Panc1 (cell line): ENCODE measurements around the gene CASP12. TPM values are rescaled to one million over a fixed set of nuclear protein-coding genes. Genes with fewer than 3 reads are reported as not detected.
A peak's percentile ranks its signal among the peaks of the same experiment; 100 is the strongest.

ENCODE experiments used
- ATAC-seq: fragments of 200-7000 bp; cut with Tn5 transposase; 2 replicates; pipeline ENCODE4 v1.9.1; 2020; ENCODE audit warnings: mild to moderate bottlenecking, moderate library complexity
- Bru-seq: library from RNA; stranded (reverse); fragments of 400-500 nt; gene quantifications from one replicate; lab custom pipeline; 2021; lab: Mats Ljungman, UMichigan
- BruChase-seq, 2 experiments: library from RNA; stranded (reverse); fragments of 400-500 nt; gene quantifications; one replicate each; lab custom pipeline; 2021; lab: Mats Ljungman, UMichigan
- BruUV-seq: library from RNA; stranded (reverse); fragments of 400-500 nt; replicated peaks from 2 replicates; lab custom pipeline; 2021; lab: Mats Ljungman, UMichigan
- CTCF ChIA-PET: fragments of 300-600 bp; sonication (Branson Sonifier 250); formaldehyde crosslinking; loops from one replicate; lab custom pipeline; 2022; ENCODE audit warnings: antibody characterized with exemption; lab: Charles Lee
- POLR2A ChIA-PET: fragments of 300-600 bp; sonication (Branson Sonifier 250); formaldehyde crosslinking; loops from one replicate; lab custom pipeline; 2022; ENCODE audit warnings: antibody characterized with exemption; lab: Charles Lee
- DNase-seq: peaks from one replicate; pipeline ENCODE4 v3.0.0-alpha.2; 2010; ENCODE audit warnings: low read depth, low spot score
- H3K27ac ChIP-seq: 2 replicates; pipeline ENCODE4 v1.5.1; 2011; ENCODE audit warnings: mild to moderate bottlenecking, low read length, inconsistent platforms
- H3K27me3 ChIP-seq: fragments of 200-500 bp; sonication (Bioruptor generic); 2 replicates; pipeline ENCODE4 v1.6.0; 2014; ENCODE audit warnings: low read length, inconsistent platforms; ENCODE audit not compliant: control insufficient read depth, insufficient read depth
- H3K36me3 ChIP-seq: fragments of 200-500 bp; sonication (Bioruptor generic); 2 replicates; pipeline ENCODE4 v1.5.1; 2014; ENCODE audit warnings: inconsistent platforms, mild to moderate bottlenecking, low read length, moderate library complexity; ENCODE audit not compliant: control insufficient read depth, insufficient read depth
- H3K4me1 ChIP-seq: 2 replicates; pipeline ENCODE4 v1.5.1; 2011; ENCODE audit warnings: inconsistent platforms, mild to moderate bottlenecking, low read length, moderate library complexity; ENCODE audit not compliant: control insufficient read depth, insufficient read depth
- H3K4me3 ChIP-seq, 2 experiments: 2 replicates each; pipeline ENCODE4 v1.5.1; 2011 to 2012; ENCODE audit warnings: low read depth in 2 of 2, low read length in 2 of 2, mild to moderate bottlenecking in 2 of 2, inconsistent platforms in 1 of 2, moderate library complexity in 1 of 2
- H3K9me3 ChIP-seq: fragments of 200-500 bp; sonication (Bioruptor generic); 2 replicates; pipeline ENCODE4 v1.5.1; 2014; ENCODE audit warnings: low read depth, mild to moderate bottlenecking, inconsistent platforms, low read length, moderate library complexity; ENCODE audit not compliant: control insufficient read depth, insufficient read depth
- POLR2AphosphoS5 ChIP-seq: IDR thresholded peaks from 2 replicates; pipeline ENCODE4 v1.6.1; 2012; ENCODE audit warnings: mild to moderate bottlenecking, low read depth, low read length, moderate library complexity
- SIN3A ChIP-seq: IDR thresholded peaks from 2 replicates; pipeline ENCODE4 v1.6.1; 2012; ENCODE audit warnings: low read depth, mild to moderate bottlenecking, low read length, moderate library complexity, borderline replicate concordance; ENCODE audit not compliant: insufficient read depth
- TCF7L2 ChIP-seq: IDR thresholded peaks from 2 replicates; pipeline ENCODE4 v1.6.1; 2011; ENCODE audit warnings: mild to moderate bottlenecking, low read depth, low read length, inconsistent platforms
- in situ Hi-C: cut with HindIII; loops from 2 replicates; pipeline ENCODE4 v1.10.0; 2016; ENCODE audit warnings: low sequenced_read_pairs, low pct_unique_long_range_greater_than_20kb
- intact Hi-C: fragments of 100-400 bp; cut with micrococcal nuclease; formaldehyde crosslinking; loops from one replicate; pipeline ENCODE4 v1.10.0; 2022; ENCODE audit not compliant: unreplicated experiment
- long read RNA-seq: library from polyadenylated mRNA; unstranded; transcript quantifications from one replicate; pipeline ENCODE4 v2.0.0, GENCODE V29; 2021; ENCODE audit not compliant: unreplicated experiment
- polyA plus RNA-seq: library from polyadenylated mRNA; unstranded; fragments of >200 nt; gene quantifications from one replicate; pipeline ENCODE4 v1.2.1, GENCODE V29; 2012; ENCODE audit warnings: missing spikeins; ENCODE audit not compliant: insufficient read length
- total RNA-seq: library from RNA; stranded (reverse); gene quantifications from one replicate; pipeline ENCODE4 v1.2.1, GENCODE V29; 2021; ENCODE audit not compliant: unreplicated experiment
- TF ChIP-seq, protein P1 (sequence below): fragments of 450-650 bp; IDR thresholded peaks from 2 replicates; pipeline ENCODE4 v1.5.1; 2017; ENCODE audit warnings: mild to moderate bottlenecking
- TF ChIP-seq, protein P2 (sequence below), 2 experiments: IDR thresholded peaks; 2 replicates each; pipeline ENCODE4 v1.6.1; 2011 to 2012; ENCODE audit warnings: low read depth in 2 of 2, control low read depth in 1 of 2, low read length in 1 of 2, mild to moderate bottlenecking in 1 of 2, moderate library complexity in 1 of 2; ENCODE audit not compliant: insufficient read depth in 1 of 2

CASP12 gene
- total RNA-seq (not detected), Bru-seq, nascent RNA (not detected), BruChase-seq, experiment 1, labeled RNA remaining after a 2-hour chase (not detected), BruChase-seq, experiment 2, labeled RNA remaining after a 6-hour chase (not detected)
- not detected for polyA plus RNA-seq
- long read RNA-seq: 0 reads

DNA sequence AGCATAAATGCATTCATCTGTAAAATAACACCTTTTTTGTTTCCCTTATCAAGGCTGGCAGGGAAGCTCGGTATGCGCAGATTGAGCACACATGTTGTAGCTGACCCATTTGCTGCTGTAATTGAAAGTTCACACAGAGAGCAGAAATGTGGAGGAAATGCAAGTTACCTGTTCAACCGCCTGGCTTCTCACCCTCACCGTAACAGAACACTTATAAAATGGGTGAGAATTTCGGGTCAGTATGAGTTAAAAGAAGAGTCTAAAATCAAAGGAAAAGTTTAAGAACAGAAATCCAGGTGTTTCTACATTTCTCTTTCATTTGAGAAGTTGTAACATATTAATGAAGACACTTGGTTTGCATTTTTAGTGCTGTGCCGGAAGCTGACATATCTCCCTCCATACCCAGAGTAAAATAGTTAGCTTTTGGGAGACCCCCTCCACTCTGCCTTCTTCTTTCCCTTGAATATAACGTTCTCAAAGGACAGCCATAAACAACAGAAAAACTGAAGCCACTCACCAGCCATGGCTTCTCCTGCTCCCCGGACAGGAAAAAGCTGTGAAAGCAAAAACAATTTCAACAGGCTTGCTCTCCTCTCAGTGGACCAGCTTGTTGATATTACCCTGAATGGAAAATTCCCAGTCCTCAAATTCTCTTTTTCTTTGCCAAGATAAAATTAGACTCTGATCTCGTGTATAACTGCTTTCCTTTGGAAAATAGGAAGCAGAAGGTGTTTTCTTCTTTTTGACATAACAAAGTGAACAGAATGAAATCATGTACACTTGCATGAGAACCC lies at the start of gene CASP12:
Gene CASP12 (minus strand): TSS at position 570 of the 794 bp plus-strand sequence.
- intact Hi-C loops: no loop called here
- BruUV-seq: no TSS peak
- in situ Hi-C loops: no loop called here
- Histone ChIP-seq H3K36me3 (no peaks in the 10 kb centered on the region), H3K4me3 (no peak within 1 kb of the TSS), H3K27ac (no peak within 1 kb of the TSS), H3K9me3 (no peaks in the 10 kb centered on the region), H3K27me3 (no peaks in the 10 kb centered on the region), H3K4me1 (no peaks in the 10 kb centered on the region)
- no peak for DNase-seq
- TF ChIP-seq, protein P1, sequence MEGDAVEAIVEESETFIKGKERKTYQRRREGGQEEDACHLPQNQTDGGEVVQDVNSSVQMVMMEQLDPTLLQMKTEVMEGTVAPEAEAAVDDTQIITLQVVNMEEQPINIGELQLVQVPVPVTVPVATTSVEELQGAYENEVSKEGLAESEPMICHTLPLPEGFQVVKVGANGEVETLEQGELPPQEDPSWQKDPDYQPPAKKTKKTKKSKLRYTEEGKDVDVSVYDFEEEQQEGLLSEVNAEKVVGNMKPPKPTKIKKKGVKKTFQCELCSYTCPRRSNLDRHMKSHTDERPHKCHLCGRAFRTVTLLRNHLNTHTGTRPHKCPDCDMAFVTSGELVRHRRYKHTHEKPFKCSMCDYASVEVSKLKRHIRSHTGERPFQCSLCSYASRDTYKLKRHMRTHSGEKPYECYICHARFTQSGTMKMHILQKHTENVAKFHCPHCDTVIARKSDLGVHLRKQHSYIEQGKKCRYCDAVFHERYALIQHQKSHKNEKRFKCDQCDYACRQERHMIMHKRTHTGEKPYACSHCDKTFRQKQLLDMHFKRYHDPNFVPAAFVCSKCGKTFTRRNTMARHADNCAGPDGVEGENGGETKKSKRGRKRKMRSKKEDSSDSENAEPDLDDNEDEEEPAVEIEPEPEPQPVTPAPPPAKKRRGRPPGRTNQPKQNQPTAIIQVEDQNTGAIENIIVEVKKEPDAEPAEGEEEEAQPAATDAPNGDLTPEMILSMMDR: no peak
- TF ChIP-seq POLR2AphosphoS5: no peak
- TF ChIP-seq TCF7L2: no peak
- no peak for TF ChIP-seq SIN3A
- TF ChIP-seq, protein P2, sequence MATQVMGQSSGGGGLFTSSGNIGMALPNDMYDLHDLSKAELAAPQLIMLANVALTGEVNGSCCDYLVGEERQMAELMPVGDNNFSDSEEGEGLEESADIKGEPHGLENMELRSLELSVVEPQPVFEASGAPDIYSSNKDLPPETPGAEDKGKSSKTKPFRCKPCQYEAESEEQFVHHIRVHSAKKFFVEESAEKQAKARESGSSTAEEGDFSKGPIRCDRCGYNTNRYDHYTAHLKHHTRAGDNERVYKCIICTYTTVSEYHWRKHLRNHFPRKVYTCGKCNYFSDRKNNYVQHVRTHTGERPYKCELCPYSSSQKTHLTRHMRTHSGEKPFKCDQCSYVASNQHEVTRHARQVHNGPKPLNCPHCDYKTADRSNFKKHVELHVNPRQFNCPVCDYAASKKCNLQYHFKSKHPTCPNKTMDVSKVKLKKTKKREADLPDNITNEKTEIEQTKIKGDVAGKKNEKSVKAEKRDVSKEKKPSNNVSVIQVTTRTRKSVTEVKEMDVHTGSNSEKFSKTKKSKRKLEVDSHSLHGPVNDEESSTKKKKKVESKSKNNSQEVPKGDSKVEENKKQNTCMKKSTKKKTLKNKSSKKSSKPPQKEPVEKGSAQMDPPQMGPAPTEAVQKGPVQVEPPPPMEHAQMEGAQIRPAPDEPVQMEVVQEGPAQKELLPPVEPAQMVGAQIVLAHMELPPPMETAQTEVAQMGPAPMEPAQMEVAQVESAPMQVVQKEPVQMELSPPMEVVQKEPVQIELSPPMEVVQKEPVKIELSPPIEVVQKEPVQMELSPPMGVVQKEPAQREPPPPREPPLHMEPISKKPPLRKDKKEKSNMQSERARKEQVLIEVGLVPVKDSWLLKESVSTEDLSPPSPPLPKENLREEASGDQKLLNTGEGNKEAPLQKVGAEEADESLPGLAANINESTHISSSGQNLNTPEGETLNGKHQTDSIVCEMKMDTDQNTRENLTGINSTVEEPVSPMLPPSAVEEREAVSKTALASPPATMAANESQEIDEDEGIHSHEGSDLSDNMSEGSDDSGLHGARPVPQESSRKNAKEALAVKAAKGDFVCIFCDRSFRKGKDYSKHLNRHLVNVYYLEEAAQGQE (IDR thresholded peaks at IDR 0.05; ENCODE audit: insufficient read depth in 1 of 2, low read depth in 2 of 2, low read length in 1 of 2): no peak
- ATAC-seq: no peak
- ChIA-PET POLR2A (interaction anchor here (0.6 kb wide), 1 partner anchor 543 kb away, joined by 3 read pairs; no protein-coding TSS in a partner anchor), CTCF (no interaction called here)

DNA sequence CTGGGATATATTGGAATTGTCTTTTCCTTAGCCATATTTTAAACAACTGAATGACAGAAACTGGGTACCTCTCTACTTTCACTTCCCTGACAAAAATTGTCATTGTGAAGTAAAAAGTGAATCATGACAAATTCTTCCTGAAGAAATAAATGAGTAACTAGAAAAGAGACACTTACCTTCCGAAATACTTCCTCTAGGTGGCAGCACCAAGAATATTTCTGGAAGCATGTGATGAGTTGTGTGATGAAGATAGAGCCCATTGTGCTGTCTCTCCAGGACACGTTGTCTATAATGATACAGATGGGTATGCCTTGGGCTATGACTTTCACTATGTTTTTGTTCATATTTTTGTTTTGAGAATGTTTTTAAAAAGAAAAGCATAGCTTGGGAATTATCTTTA lies 48.6 kb upstream of the CASP12 start:
- Histone ChIP-seq H3K9me3 (no peaks in the 10 kb centered on the region), H3K27ac (no peak overlapping the region), H3K4me3 (no peak overlapping the region), H3K36me3 (no peaks in the 10 kb centered on the region), H3K4me1 (no peaks in the 10 kb centered on the region), H3K27me3 (no peaks in the 10 kb centered on the region)
- TF ChIP-seq, protein P1: peak; percentile 69; the same call in 1 of the 2 replicates
- TF ChIP-seq TCF7L2: no peak
- POLR2A ChIA-PET: no interaction called here
- intact Hi-C loops (no loop called here), in situ Hi-C loops (no loop called here)
- BruUV-seq: no TSS peak
- peak; percentile 33 for DNase-seq
- CTCF ChIA-PET: interaction anchor here (0.6 kb wide), 1 partner anchor 173 kb away, joined by 3 read pairs; no protein-coding TSS in a partner anchor
- peak; percentile 78; the same call in 1 of the 2 replicates for ATAC-seq
